HG03521 (cell line): ENCODE data around the gene PDHA2.
"Not testable (repeated sequence)": the region's sequence is repeated elsewhere in the genome, so short reads cannot be mapped to it uniquely, and the experiment has no call there.

Experiments used
- ATAC-seq: cut with Tn5 transposase; IDR thresholded peaks from one replicate; pipeline ENCODE4 v1.9.1; 2021; ENCODE audit warnings: mild to moderate bottlenecking, moderate library complexity; ENCODE audit not compliant: unreplicated experiment

PDHA2 gene

DNA sequence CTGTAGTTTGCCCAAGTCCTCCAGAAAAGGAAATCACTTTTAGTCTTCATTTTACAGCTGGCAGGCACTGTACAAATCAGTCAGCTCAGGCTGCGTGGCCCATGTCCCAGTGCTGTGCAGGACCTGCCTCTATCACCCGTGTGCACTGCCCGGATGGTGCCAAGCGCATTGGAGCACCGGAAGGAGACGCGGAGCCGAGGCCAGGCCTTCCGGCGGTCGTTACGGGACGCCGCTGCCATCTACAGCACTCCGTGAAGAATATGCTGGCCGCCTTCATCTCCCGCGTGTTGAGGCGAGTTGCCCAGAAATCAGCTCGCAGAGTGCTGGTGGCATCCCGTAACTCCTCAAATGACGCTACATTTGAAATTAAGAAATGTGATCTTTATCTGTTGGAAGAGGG, at the start of gene PDHA2:
TSS of gene PDHA2 (plus strand) at position 203 of the 400 bp plus-strand sequence. CDS start at position 261, 58 bp downstream.
- ATAC-seq = no peak

DNA sequence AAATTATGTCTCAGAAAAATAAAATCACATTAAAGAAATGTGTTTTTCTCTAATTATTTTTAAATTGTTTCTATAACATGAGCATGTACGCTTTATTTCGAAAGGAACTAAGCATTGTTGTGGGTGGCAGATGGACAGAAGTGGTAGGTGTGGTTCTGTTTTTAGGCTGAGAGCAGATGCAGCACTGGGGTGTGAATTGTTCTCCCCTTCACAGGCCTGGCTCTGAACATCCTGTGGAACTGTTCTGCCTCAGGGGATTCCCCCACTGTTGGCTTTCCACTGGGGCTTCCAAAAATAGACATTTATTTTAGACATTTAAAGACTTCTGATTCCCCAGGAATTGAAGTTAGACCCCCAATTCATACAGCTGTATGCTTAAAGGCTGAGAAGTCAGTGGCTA, 41.9 kb upstream of the PDHA2 start:
- no peak for ATAC-seq

DNA sequence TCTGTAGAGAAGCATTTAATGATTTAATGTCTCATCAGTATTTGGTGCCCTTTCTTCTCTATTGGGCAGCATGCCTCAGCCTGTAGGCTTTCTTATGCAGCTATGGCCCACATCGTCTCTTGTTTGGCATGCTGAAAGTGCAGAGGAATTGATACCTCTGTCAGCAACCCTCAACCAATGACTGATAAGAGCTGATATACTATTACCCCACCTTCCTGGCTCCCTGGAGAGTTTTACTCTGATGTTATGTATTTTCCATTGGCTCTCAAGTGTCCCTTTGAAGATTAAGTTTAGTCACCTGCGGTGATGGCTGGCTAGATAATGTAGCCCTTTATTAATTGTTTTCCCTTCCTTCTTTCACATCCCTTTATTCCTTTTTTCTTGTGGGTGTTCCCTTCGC, 41.2 kb upstream of the PDHA2 start:
- no peak for ATAC-seq

DNA sequence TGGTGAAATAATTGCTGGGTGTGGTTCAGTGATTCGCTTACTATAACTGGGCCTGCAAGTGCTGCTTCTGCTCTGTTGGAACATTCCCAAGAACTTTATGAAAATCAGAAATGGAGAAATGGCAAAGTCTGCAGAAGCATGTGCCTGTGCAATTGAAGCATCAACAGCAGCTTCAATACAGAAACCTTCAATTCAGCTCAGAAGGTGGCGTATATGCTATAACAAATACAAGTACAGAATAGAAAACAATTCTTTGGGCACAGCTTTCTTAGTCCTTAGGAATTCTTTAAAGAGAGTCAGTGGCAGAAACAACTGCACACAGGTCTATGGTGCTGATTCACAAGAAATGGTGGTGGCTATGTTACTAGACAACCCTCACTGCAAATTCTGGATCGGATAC, 18.0 kb upstream of the PDHA2 start:
- ATAC-seq = no peak

GRCh38 chr4:95825546-95825945, 14.3 kb upstream of the PDHA2 start:
- no peak for ATAC-seq

DNA sequence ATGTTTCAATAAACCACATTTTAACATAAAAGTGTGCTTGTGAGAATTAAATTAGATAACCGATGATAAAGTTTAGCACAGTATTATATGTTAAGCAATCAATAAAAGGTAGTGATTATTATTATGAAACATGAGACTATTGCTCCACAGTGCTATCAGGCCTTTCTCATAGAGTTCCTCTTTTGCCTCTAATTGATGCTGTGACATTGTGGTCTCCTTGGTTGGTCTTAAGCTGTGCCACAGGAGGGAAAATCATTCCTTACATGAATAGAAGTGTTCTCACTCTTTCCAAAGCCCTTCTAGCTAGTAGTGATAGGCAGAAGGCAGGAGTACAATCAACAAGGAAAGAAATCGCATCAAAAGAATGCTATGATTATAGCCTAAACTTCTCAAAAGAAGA, 9.2 kb upstream of the PDHA2 start:
- ATAC-seq = no peak

DNA sequence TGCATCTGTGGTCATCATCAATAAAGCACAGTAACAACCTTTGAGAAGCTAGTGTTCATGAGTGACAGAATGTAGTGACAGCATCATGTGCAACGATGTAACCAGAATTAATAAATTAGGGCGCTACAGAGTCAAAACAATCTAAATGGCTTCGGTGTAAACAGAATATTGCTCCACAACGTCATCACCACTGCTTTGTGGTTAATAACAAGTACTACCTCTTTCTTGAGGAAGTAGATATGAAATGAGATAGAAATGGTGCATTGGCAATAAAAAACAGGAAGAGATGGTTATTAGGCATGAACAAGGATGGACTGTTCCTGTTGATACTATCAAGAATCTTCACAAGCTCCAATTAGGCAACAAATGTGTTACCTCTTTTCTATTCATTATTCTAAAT, 8.7 kb upstream of the PDHA2 start:
- no peak for ATAC-seq

DNA sequence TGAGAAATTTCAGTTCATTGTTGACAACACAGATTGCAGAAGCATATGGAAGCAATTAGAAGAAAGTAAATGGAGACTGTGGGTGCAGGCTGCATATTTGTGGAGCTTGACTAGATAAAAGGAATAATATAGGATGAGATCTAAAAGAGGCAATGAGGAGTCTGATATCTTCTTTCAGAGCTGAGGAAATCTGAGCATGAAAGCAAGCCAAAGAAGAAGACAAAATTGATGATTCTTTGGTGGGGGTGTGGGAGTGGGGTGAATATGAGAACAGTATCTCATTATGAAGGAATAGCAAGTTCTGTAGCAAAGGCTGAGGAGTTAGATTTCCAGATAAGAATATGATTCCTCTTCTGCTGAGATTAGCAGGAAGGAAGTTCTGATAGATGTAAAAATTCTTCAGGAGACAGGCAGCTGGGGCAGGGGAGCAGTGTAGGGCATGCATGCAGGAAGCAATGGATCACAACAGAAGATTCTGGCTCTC, 6.1 kb upstream of the PDHA2 start:
- ATAC-seq = no peak

GRCh38 chr4:95835672-95836071, 4.2 kb upstream of the PDHA2 start:
- no peak for ATAC-seq

DNA sequence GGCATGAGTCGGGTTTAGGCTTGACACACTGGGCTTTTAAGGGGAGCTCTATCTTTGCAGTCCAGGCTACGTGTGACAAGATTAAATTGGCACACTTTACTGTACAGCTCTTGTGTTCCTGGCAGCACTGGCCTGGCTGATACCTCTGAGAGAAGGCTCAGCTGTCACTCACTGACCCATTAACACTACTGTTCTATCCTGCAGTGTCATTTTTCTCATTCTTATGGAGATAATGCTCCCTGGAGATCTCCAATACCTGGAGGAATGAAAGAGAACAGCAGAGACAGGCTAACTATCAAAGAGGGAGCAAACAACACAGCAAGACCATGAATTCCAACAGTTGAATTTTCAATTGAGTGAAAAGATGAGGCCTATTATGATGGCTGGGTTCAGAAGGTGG, 1.7 kb upstream of the PDHA2 start:
- no peak for ATAC-seq

DNA sequence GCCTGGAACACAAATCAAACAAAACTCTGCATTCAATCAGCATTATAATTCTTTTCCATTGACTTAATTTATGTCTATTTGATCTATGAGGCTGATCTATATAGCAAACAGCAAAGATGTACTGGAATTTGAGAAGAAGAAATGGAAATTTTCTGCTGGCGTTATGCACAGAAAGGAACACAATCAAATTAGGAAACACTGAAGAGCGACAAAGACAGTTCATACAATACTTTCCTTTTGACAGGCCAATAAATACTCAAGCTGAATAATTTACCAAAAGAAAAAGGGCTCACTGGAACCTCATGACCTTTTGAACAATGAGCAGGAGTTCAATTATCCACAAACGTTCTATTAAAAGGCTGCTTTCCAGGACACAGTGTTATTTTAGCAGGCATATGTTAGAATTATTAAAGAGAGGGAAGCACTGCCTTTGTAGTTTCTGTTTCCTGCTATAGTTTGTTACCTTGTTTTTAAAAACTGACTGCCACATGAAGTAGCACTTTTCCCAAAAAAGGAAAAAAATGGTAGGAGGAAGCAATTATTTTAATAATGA, 8.1 kb downstream of the PDHA2 start:
- ATAC-seq = no peak

DNA sequence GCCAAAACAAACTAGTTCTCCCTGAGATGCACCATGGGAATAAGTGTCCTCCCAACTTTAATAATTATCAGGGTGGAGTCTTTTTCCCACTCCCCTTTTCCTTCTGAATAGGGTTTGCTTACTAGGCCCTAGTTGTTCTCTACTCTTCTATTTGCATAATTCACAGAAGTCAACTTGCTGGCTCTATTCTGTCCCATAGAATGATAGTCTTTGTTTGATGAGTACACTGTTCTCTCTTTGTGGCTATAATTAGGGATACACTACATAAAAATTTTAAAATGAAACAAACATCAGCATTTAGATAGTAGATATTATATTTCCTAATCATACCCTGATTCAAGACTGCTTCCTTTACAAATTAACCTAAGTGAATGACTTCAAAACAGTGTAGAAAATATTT, 10.3 kb downstream of the PDHA2 start:
- no peak for ATAC-seq

DNA sequence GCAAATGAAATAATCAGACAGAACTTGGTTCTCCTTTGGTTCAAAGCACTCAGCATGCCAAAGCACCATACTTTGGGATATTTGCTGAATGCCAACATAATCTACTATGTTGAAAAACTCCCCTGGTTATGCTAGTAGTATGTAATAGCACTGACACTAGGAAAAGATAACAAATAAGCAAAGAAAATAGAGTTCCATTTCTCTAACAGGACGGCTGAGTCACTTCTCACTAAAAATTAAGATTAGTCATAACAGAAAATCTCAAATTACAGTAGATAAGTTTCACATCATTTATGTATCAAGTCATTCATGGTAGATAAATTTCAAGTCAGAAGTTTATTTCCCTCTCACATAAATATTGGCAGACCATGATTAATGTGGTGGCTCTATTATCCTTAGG, 17.9 kb downstream of the PDHA2 start:
- ATAC-seq = no peak

DNA sequence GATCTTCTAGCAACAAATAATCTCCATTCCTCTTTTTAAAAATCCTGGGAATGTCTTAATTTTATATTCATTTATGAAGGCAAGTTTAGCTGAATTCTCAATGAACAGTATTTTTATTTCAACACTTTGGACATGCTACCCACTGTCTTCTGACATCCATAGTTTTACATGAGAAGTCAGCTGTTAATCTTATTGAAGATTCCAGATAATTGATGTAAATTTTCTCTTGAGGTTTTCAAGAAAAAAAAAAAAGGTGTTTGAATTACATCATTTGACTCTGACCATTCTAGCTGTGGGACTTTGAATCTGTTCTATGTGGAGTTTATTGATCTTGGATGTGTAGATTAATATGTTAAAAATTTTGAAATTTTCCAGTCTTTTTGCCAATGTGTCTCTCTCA, 28.0 kb downstream of the PDHA2 start:
- ATAC-seq = no peak

DNA sequence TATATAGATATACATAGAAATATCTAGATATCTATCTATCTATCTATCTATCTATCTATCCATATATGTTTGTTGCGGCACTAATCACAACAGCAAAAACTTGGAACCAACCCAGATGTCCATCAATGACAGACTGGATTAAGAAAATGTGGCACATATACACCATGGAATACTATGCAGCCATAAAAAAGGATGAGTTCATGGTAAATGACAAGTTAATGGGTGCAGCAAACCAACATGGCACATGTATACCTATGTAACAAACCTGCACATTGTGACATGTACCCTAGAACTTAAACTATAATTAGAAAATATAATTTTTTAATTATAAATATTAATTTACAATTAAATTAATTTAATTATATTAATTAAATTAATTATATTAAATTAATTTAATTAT, 29.5 kb downstream of the PDHA2 start:
- not testable (repeated sequence) for ATAC-seq

- no peak for ATAC-seq
These were observed 30.1 kb downstream of the PDHA2 start for GRCh38 chr4:95869961-95870500.

DNA sequence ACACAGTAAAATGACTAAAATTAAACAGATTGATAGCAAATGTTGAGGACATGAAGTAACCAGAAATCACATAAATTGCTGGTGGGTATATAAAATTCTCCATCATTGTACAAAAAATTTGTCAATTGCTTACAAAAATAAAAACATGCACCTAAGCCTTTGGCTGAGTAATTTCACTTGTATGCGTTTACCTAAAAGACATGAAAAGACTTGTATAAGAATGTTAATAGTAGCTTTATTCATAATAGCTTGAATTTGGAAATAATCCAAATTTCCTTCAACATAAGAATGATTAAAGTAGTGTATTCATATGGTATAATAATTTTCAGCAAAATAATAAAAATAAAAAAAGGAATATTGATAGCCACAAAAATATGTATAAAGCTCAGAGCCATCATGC, 37.7 kb downstream of the PDHA2 start:
- ATAC-seq = no peak

DNA sequence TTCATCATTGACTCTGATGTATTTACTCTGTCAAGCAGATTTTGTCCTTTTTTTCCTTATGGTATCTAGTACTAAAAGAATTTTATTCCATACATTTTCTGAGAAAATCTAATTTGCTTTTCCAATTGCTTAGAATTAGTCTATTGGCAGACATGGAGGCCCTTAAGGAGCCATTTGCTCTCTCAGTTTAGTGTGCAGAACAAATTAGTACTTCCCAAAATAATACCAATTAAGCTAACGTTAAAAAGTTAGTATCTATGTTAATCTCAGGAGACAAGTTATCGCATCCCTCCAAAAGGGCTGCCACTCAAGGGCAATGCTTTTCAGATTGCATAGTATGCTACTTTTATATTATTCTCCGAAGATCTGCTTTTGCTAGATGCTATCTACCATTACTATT, 47.7 kb downstream of the PDHA2 start:
- no peak for ATAC-seq

GRCh38 chr4:95889662-95890061, 49.8 kb downstream of the PDHA2 start:
- no peak for ATAC-seq
